Measurements from ENCODE around the gene C11orf97. TPM values are rescaled to one million over a fixed set of nuclear protein-coding genes. Genes with fewer than 3 reads are reported as not detected.

The C11orf97 gene, protein sequence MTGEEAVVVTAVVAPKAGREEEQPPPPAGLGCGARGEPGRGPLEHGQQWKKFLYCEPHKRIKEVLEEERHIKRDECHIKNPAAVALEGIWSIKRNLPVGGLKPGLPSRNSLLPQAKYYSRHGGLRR
- polyA plus RNA-seq (2012; ENCODE audit: missing spikeins) = not detected

- FAIRE-seq = no peak
- DNase-seq (ENCODE audit: insufficient read length) = peak; percentile 23
- TF ChIP-seq POLR2A (IDR thresholded peaks at IDR 0.05; ENCODE audit: low read depth, low read length) (no peak), TAF1 (IDR thresholded peaks at IDR 0.05; ENCODE audit: borderline replicate concordance, low read depth, low read length) (no peak), POLR2AphosphoS5 (IDR thresholded peaks at IDR 0.05; ENCODE audit: low read depth, low read length) (no peak)
Measured at GRCh38 chr11:94511932-94512781, at the start of gene C11orf97. C11orf97 (plus strand) TSS chr11:94512461; CDS start chr11:94512529, 68 bp downstream.

DNA sequence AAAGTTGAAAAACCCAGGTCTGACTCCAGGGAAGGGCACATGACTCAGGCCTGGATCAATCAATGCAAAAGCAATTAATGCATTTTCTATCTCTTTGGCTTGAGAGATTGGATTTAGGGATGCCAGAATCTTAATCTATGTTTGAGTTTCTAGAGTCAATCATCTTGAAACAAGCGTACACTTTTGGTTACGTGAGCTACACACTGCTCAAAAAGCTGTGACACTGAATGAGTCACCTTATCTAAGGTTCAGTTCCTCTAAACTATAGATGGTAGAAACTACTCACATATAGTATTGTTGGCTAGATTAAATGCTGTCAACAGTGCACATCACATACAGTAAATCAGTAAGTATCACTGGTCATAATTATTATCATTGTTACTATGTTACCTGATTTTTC lies 42.8 kb upstream of the C11orf97 start:
- DNase-seq (ENCODE audit: insufficient read length) (no peak), FAIRE-seq (peak; percentile 83)
- TF ChIP-seq TAF1 (IDR thresholded peaks at IDR 0.05; ENCODE audit: borderline replicate concordance, low read depth, low read length) (no peak), POLR2A (IDR thresholded peaks at IDR 0.05; ENCODE audit: low read depth, low read length) (no peak), POLR2AphosphoS5 (IDR thresholded peaks at IDR 0.05; ENCODE audit: low read depth, low read length) (no peak)

GRCh38 chr11:94472916-94473799 lies 39.1 kb upstream of the C11orf97 start:
- FAIRE-seq = peak; percentile 96
- no peak for DNase-seq (ENCODE audit: insufficient read length)
- TF ChIP-seq TAF1 (IDR thresholded peaks at IDR 0.05; ENCODE audit: borderline replicate concordance, low read depth, low read length) = no peak
- no peak for TF ChIP-seq POLR2A (IDR thresholded peaks at IDR 0.05; ENCODE audit: low read depth, low read length)
- no peak for TF ChIP-seq POLR2AphosphoS5 (IDR thresholded peaks at IDR 0.05; ENCODE audit: low read depth, low read length)

GRCh38 chr11:94477624-94478023 lies 34.6 kb upstream of the C11orf97 start:
- FAIRE-seq (peak; percentile 78), DNase-seq (ENCODE audit: insufficient read length) (no peak)
- no peak for TF ChIP-seq POLR2AphosphoS5 (IDR thresholded peaks at IDR 0.05; ENCODE audit: low read depth, low read length)

- no peak for TF ChIP-seq POLR2AphosphoS5 (IDR thresholded peaks at IDR 0.05; ENCODE audit: low read depth, low read length)
- TF ChIP-seq POLR2A (IDR thresholded peaks at IDR 0.05; ENCODE audit: low read depth, low read length) = no peak
- no peak for TF ChIP-seq TAF1 (IDR thresholded peaks at IDR 0.05; ENCODE audit: borderline replicate concordance, low read depth, low read length)
- no peak for FAIRE-seq
- DNase-seq (ENCODE audit: insufficient read length) = no peak
Measured at GRCh38 chr11:94481342-94481741, 30.9 kb upstream of the C11orf97 start.

DNA sequence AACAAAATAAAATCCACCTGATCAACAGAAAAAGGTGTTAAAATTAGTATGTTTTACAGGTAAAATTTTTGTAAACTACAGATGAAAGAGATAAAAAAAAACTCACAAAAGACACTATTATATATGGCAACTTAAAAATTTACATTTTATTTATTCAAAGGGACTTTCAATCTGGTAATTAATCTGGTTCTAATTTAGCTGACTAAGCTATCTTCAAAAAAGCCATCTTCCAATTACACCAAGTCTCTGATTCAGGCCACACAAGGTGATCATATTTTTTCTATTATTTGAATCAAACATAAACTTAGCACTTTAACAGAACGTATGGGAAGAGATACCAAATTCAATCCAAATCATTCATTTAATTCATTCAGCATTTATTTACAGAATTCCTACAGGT lies 26.2 kb upstream of the C11orf97 start:
- DNase-seq (ENCODE audit: insufficient read length) (no peak), FAIRE-seq (no peak)
- TF ChIP-seq TAF1 (IDR thresholded peaks at IDR 0.05; ENCODE audit: borderline replicate concordance, low read depth, low read length) (no peak), POLR2A (IDR thresholded peaks at IDR 0.05; ENCODE audit: low read depth, low read length) (no peak), POLR2AphosphoS5 (IDR thresholded peaks at IDR 0.05; ENCODE audit: low read depth, low read length) (no peak)

DNA sequence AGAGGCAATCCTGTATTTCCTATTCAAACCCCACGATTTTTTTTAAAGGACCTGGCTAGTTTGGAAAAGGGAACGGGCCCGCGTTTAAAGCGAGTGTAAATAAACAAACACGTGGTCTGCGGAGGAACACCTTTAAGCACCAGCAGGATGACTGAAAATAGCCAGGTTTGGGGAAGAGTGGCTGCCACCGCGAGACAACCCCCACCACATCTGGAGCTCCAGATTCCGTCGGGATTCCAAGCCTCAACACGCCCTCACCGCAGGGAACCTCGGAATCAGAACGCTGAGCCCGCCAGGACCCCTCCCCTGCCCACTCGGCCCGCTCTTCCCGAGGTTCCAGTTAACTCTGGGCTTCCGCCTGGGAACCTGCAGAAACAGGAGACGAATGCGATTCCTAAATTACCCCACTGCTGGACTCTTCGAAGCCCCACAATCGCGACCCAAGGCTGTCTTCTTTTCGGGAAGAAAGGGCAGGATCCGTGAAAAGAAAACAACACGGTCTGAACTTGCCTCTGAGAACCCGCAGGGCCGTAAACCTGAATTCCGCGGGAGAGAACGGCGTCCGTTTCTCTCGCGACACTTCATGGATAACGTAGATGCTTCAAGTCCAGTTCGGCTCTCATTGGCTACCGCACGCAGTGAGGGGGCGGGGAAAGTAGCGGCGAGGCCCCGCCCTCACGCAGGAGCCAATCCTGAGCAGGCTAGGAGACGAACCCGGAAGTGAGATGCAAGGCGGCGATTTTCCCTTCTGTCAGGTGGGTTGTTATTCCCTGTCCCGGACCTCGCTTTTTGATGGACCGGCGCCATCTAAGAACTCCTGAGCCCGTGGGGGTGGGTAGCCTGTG lies 18.8 kb upstream of the C11orf97 start, which contains the start of the genes ANKRD49 and MRE11:
TSS of gene ANKRD49 (plus strand) at position 704 of the 845 bp plus-strand sequence. CDS start 2,710 bp downstream, outside the sequence.
TSS of gene MRE11 (minus strand) at position 564 of the 845 bp plus-strand sequence. CDS start 1,043 bp downstream, outside the sequence.
- DNase-seq (ENCODE audit: insufficient read length) (peak; percentile 65), FAIRE-seq (peak; percentile 100)
- TF ChIP-seq POLR2A (IDR thresholded peaks at IDR 0.05; ENCODE audit: low read depth, low read length) (peak; percentile 62; the same call in 1 of the 2 replicates), POLR2AphosphoS5 (IDR thresholded peaks at IDR 0.05; ENCODE audit: low read depth, low read length) (peak; percentile 24; the same call in 1 of the 2 replicates), TAF1 (IDR thresholded peaks at IDR 0.05; ENCODE audit: borderline replicate concordance, low read depth, low read length) (0 out of 2 replicates have a peak, but pooled peaks have one; percentile 7)

GRCh38 chr11:94494126-94494680 lies 18.1 kb upstream of the C11orf97 start:
- DNase-seq (ENCODE audit: insufficient read length) (no peak), FAIRE-seq (no peak)
- TF ChIP-seq TAF1 (IDR thresholded peaks at IDR 0.05; ENCODE audit: borderline replicate concordance, low read depth, low read length) = no peak
- no peak for TF ChIP-seq POLR2A (IDR thresholded peaks at IDR 0.05; ENCODE audit: low read depth, low read length)
- no peak for TF ChIP-seq POLR2AphosphoS5 (IDR thresholded peaks at IDR 0.05; ENCODE audit: low read depth, low read length)

DNA sequence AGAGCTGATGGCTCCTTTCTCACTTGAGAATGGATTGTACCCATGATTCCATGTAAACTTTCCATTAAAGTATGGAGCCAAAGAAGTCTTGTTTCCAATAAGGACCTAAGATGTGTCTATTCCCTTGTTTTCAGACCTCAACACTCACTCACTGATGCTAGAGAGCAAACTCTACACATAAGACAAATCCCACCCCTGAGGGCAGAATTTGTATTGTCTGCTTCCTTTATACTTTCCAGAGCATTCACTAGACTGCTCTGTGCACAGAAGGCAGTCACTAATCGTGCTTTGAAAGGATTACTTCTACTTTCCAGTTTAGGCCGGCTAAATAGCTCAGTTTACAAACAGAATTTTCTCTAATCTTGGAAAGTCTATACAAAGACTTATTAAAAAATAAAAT lies 12.1 kb upstream of the C11orf97 start:
- DNase-seq (ENCODE audit: insufficient read length) = no peak
- peak; percentile 66 for FAIRE-seq
- no peak for TF ChIP-seq TAF1 (IDR thresholded peaks at IDR 0.05; ENCODE audit: borderline replicate concordance, low read depth, low read length)
- no peak for TF ChIP-seq POLR2A (IDR thresholded peaks at IDR 0.05; ENCODE audit: low read depth, low read length)
- TF ChIP-seq POLR2AphosphoS5 (IDR thresholded peaks at IDR 0.05; ENCODE audit: low read depth, low read length) = no peak

- DNase-seq (ENCODE audit: insufficient read length) (no peak), FAIRE-seq (no peak)
- TF ChIP-seq POLR2A (IDR thresholded peaks at IDR 0.05; ENCODE audit: low read depth, low read length) (no peak), TAF1 (IDR thresholded peaks at IDR 0.05; ENCODE audit: borderline replicate concordance, low read depth, low read length) (no peak), POLR2AphosphoS5 (IDR thresholded peaks at IDR 0.05; ENCODE audit: low read depth, low read length) (no peak)
Measured at GRCh38 chr11:94501522-94501921, 10.7 kb upstream of the C11orf97 start.
